OCI-LY3 (cell line): ENCODE data around the gene SAP130.

ENCODE experiments used
- H2AFZ ChIP-seq: fragments of 200-600, 300-600 bp; shearing (Covaris generic); 2 replicates; pipeline ENCODE4 v1.6.0; 2014; ENCODE audit warnings: antibody characterized with exemption, low read depth, low read length
- H3K27ac ChIP-seq: fragments of 200-600, 300-600 bp; sonication (generic); 2 replicates; pipeline ENCODE4 v1.5.1; 2014; ENCODE audit warnings: mild to moderate bottlenecking, low read length, moderate library complexity, mixed read lengths
- H3K27me3 ChIP-seq: fragments of 200-600, 300-600 bp; sonication (generic); 2 replicates; pipeline ENCODE4 v1.6.1; 2014; ENCODE audit warnings: low read depth, low read length, mixed read lengths
- H3K36me3 ChIP-seq: fragments of 200-600, 300-600 bp; sonication (generic); replicated peaks from 2 replicates; pipeline ENCODE3; 2014; ENCODE audit warnings: low read depth, low read length, mixed read lengths
- H3K4me1 ChIP-seq: fragments of 300-600, 200-600 bp; sonication (generic); 2 replicates; pipeline ENCODE4 v1.6.1; 2014; ENCODE audit warnings: low read length, mixed read lengths
- H3K4me2 ChIP-seq: fragments of 200-600, 300-600 bp; sonication (generic); 2 replicates; pipeline ENCODE4 v1.6.1; 2014; ENCODE audit warnings: low read length, mixed read lengths
- H3K4me3 ChIP-seq: fragments of 300-600, 200-600 bp; sonication (generic); 2 replicates; pipeline ENCODE4 v1.5.1; 2014; ENCODE audit warnings: antibody characterized with exemption, mild to moderate bottlenecking, low read length, moderate library complexity
- H3K79me2 ChIP-seq: fragments of 300-600, 200-600 bp; shearing (Covaris generic); 2 replicates; pipeline ENCODE4 v1.6.1; 2014; ENCODE audit warnings: mild to moderate bottlenecking, low read length, mixed read lengths
- H3K9ac ChIP-seq: fragments of 300-600, 200-600 bp; shearing (Covaris generic); 2 replicates; pipeline ENCODE4 v1.6.0; 2014; ENCODE audit warnings: mild to moderate bottlenecking, low read length, moderate library complexity
- H3K9me3 ChIP-seq: fragments of 200-600, 300-600 bp; shearing (Covaris generic); 2 replicates; pipeline ENCODE4 v1.6.1; 2014; ENCODE audit warnings: low read length, mixed read lengths; ENCODE audit not compliant: insufficient read depth
- H4K20me1 ChIP-seq: fragments of 200-600, 300-600 bp; sonication (generic); 2 replicates; pipeline ENCODE4 v1.6.1; 2016; ENCODE audit warnings: low read length, mixed read lengths; ENCODE audit not compliant: insufficient read depth
- EZH2phosphoT487 ChIP-seq: fragments of 200-600 bp; shearing (Covaris generic); IDR thresholded peaks from 2 replicates; pipeline ENCODE4 v1.6.1; 2018; ENCODE audit warnings: antibody characterized with exemption, mixed run types, low read depth
- TF ChIP-seq, protein P1 (sequence below): fragments of 200-600, 300-600 bp; sonication (generic); IDR thresholded peaks from 2 replicates; pipeline ENCODE4 v1.5.1; 2014; ENCODE audit warnings: antibody characterized with exemption, low read length, low read depth

SAP130 gene

DNA sequence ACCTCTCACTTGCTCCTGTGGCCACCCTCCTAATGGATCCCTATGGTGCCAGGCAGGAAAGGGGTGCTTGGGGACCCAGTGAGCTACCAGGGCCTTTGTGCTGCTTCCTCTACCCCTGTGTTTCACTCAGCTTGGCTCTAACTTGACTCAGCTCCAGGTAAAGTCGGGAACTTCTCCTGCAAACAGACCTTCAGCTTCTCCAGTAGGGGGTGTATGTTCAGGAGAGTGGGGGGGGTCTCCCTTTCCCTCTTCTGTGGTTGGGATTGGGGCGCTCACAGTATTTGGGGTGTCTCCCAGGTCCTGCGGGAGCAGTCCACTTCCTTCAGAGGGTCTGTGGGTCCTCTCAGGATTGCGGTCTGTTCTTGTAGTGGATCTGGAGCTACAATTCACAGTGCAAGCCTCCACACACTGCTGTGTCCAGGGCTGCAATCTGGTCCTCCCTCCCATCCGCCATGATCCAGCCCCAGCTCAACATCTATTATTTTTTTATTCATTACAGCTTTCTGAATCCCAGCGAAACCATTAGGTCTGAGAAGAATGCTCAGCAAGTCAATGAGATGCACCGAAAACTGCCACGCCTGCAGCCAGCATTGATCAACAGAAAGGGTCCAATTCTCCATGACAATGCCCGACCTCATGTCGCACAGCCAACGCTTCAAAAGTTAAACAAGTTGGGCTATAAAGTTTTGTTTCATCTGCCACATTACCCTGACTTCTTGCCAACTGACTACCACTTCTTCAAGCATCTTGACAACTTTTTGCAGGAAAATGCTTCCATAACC lies 26.4 kb upstream of the SAP130 start:
- Histone ChIP-seq H3K79me2 (no peaks in the 10 kb centered on the region), H3K9ac (no peak overlapping the region), H3K27me3 (no peaks in the 10 kb centered on the region), H3K4me1 (no peaks in the 10 kb centered on the region), H2AFZ (no peak overlapping the region), H4K20me1 (no peaks in the 10 kb centered on the region), H3K27ac (no peak overlapping the region), H3K36me3 (no peaks in the 10 kb centered on the region), H3K9me3 (no peaks in the 10 kb centered on the region), H3K4me3 (no peak overlapping the region), H3K4me2 (no peak overlapping the region)
- TF ChIP-seq EZH2phosphoT487, result no peak
- TF ChIP-seq, protein P1, sequence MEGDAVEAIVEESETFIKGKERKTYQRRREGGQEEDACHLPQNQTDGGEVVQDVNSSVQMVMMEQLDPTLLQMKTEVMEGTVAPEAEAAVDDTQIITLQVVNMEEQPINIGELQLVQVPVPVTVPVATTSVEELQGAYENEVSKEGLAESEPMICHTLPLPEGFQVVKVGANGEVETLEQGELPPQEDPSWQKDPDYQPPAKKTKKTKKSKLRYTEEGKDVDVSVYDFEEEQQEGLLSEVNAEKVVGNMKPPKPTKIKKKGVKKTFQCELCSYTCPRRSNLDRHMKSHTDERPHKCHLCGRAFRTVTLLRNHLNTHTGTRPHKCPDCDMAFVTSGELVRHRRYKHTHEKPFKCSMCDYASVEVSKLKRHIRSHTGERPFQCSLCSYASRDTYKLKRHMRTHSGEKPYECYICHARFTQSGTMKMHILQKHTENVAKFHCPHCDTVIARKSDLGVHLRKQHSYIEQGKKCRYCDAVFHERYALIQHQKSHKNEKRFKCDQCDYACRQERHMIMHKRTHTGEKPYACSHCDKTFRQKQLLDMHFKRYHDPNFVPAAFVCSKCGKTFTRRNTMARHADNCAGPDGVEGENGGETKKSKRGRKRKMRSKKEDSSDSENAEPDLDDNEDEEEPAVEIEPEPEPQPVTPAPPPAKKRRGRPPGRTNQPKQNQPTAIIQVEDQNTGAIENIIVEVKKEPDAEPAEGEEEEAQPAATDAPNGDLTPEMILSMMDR, result no peak

DNA sequence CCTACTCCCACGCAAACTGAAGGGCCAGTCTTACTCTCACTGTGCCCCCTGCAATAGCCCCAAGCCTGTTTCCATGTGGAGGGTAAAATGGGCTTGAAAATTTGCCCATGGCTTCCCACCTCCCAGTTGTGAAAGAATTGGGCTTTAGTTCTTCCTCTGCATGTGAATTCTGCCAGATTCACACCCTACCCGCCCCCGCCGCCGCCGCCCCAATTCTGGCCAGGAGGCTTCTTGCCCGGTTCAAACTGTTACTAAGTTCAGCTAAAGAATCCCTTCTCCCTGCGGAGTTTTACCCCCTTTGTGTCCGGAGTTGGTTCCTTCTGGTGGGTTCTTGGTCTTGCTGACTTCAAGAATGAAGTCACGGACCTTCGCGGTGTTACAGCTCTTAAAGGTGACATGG lies 25.5 kb upstream of the SAP130 start:
- no peaks in the 10 kb centered on the region for H3K27me3 ChIP-seq
- no peak overlapping the region for H3K27ac ChIP-seq
- H3K36me3 ChIP-seq, result no peaks in the 10 kb centered on the region
- H3K4me3 ChIP-seq, result no peak overlapping the region
- TF ChIP-seq, protein P1, result no peak
- TF ChIP-seq EZH2phosphoT487, result no peak
- H3K79me2 ChIP-seq, result no peaks in the 10 kb centered on the region
- no peak overlapping the region for H3K4me2 ChIP-seq
- H3K9ac ChIP-seq, result no peak overlapping the region
- H4K20me1 ChIP-seq, result no peaks in the 10 kb centered on the region
- H2AFZ ChIP-seq, result no peak overlapping the region
- no peaks in the 10 kb centered on the region for H3K4me1 ChIP-seq
- no peaks in the 10 kb centered on the region for H3K9me3 ChIP-seq

DNA sequence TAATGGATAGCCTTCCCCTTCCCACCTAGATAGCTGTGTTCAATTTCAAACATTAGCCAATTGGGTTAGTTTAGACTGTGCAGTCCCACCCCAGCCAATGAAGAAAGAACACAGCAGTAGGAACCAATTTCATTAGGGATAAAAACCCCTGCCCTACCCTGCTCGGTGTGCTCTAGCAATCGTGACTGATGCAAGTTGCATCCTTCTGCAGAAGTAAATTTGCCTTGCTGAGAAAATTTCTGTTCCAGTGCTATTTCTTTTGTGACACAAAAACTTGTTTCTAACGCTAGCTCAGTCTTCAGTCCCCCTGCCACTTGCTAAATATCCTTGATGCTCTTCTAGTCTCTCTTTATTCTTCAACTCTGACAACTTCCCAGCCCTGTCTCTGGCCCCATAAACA lies 15.2 kb upstream of the SAP130 start:
- Histone ChIP-seq H3K27me3 (no peaks in the 10 kb centered on the region), H3K79me2 (no peaks in the 10 kb centered on the region), H3K9me3 (peaks cover 7% of the 10 kb centered on the region; the same call in 1 of the 2 replicates), H3K4me3 (no peak overlapping the region), H4K20me1 (no peaks in the 10 kb centered on the region), H3K9ac (no peak overlapping the region), H3K4me1 (peaks cover 5% of the 10 kb centered on the region; the same call in 1 of the 2 replicates), H3K36me3 (no peaks in the 10 kb centered on the region), H3K27ac (no peak overlapping the region), H2AFZ (no peak overlapping the region), H3K4me2 (no peak overlapping the region)
- TF ChIP-seq, protein P1, result no peak
- TF ChIP-seq EZH2phosphoT487, result no peak

DNA sequence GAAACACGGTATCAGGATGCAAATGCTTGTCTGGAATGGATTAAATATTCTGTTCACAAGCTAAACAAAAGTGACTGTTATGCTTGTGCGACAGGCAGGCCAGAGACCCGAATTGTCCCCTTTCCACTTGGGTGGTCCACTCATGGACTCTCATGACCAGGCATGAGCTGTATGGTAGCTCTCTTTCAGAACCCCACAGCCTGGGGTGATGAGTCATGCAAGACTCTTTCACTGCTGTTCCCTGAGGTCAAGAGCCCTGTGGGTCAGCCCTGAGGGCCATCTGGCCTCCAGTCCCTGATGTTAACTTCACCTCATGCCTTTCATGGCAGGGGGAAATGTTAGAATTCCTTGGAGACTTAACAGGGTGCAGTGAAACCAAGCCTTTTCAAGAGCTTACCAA lies 13.7 kb upstream of the SAP130 start:
- TF ChIP-seq, protein P1, result no peak
- TF ChIP-seq EZH2phosphoT487, result no peak
- peaks cover 9% of the 10 kb centered on the region; the same call in 1 of the 2 replicates for H3K4me1 ChIP-seq
- H4K20me1 ChIP-seq, result no peaks in the 10 kb centered on the region
- no peaks in the 10 kb centered on the region for H3K79me2 ChIP-seq
- no peak overlapping the region for H3K9ac ChIP-seq
- H3K36me3 ChIP-seq, result peaks cover 8% of the 10 kb centered on the region
- no peak overlapping the region for H3K4me2 ChIP-seq
- peaks cover 17% of the 10 kb centered on the region for H3K9me3 ChIP-seq
- no peak overlapping the region for H3K4me3 ChIP-seq
- H2AFZ ChIP-seq, result no peak overlapping the region
- H3K27me3 ChIP-seq, result no peaks in the 10 kb centered on the region
- no peak overlapping the region for H3K27ac ChIP-seq
